Measurements from ENCODE around the gene GLDN. TPM values are rescaled to one million over a fixed set of nuclear protein-coding genes. Genes with fewer than 3 reads are reported as not detected.

Gene GLDN
- total and polyA plus RNA-seq, 2 of the 8 experiments (the other 6 are each of a cell fraction or from before 2014, with no cell fraction given) = 0.24 to 0.50 TPM

GRCh38 chr15:51356983-51357382, 15.5 kb downstream of the GLDN start:
- Histone ChIP-seq H4K91ac (replicated peaks; ENCODE audit: insufficient read length, low read length) (no peak overlapping the region), H2AK5ac (ENCODE audit: low read depth, low read length) (no peak overlapping the region), H2BK15ac (ENCODE audit: low read length) (no peak overlapping the region), H3K4ac (replicated peaks; ENCODE audit: insufficient read length, low read depth, low read length) (no peak overlapping the region), H2BK120ac (replicated peaks; ENCODE audit: low read depth, low read length) (no peak overlapping the region), H4K5ac (ENCODE audit: insufficient read length, low read depth, low read length) (no peak overlapping the region), H3K27ac (ENCODE audit: low read depth, low read length) (no peak overlapping the region), H3K79me1 (ENCODE audit: low read depth, low read length) (no peaks in the 10 kb centered on the region), H3K79me2 (ENCODE audit: control insufficient read depth in 1 of 2, insufficient read depth in 2 of 2, low read length in 2 of 2) (no peaks in the 10 kb centered on the region), H3K23me2 (ENCODE audit: low read depth, low read length) (no peaks in the 10 kb centered on the region), H2BK12ac (ENCODE audit: low read depth, low read length) (no peak overlapping the region), H3K56ac (replicated peaks; ENCODE audit: insufficient read length, low read depth, low read length) (no peak overlapping the region), H3K4me1 (replicated peaks in 1 of 4; ENCODE audit: control insufficient read depth in 3 of 4, insufficient read depth in 4 of 4, low read length in 3 of 4) (no peaks in the 10 kb centered on the region), H3K18ac (ENCODE audit: extremely low read depth, low read length) (no peak overlapping the region), H3K9ac (replicated peaks in 1 of 4; ENCODE audit: extremely low read depth in 1 of 4, low read depth in 3 of 4, low read length in 3 of 4) (no peak overlapping the region), H3K27me3 (replicated peaks in 1 of 4; ENCODE audit: control insufficient read depth in 3 of 4, extremely low read depth in 1 of 4, insufficient read depth in 3 of 4, low read length in 3 of 4) (no peaks in the 10 kb centered on the region), H3K9me3 (ENCODE audit: insufficient read depth in 2 of 2, low read depth in 1 of 2, low read length in 1 of 2) (no peaks in the 10 kb centered on the region), H3K4me3 (ENCODE audit: extremely low read depth in 1 of 4, insufficient read depth in 2 of 4, low read depth in 3 of 4, low read length in 4 of 4) (no peak overlapping the region), H3K23ac (ENCODE audit: insufficient read length) (no peak overlapping the region), H3K4me2 (ENCODE audit: insufficient read depth in 1 of 2, low read depth in 2 of 2, low read length in 2 of 2) (no peak overlapping the region), H2BK5ac (ENCODE audit: low read depth, low read length) (no peak overlapping the region), H3K14ac (ENCODE audit: insufficient read length) (no peak overlapping the region), H2AFZ (ENCODE audit: low read length) (no peak overlapping the region), H2BK20ac (ENCODE audit: low read length) (no peak overlapping the region), H4K8ac (ENCODE audit: extremely low read depth, insufficient read depth, low read length) (no peak overlapping the region), H3K36me3 (ENCODE audit: control insufficient read depth in 2 of 4, insufficient read depth in 4 of 4, low read length in 3 of 4) (no peaks in the 10 kb centered on the region), H4K20me1 (replicated peaks in 1 of 2; ENCODE audit: control insufficient read depth in 1 of 2, insufficient read depth in 2 of 2, low read length in 2 of 2) (no peaks in the 10 kb centered on the region)
- DNase-seq (ENCODE audit: low read depth in 1 of 2, low spot score in 2 of 2) (no peak), FAIRE-seq (no peak)
- ChIA-PET CTCF (ENCODE audit: partially characterized antibody) (no interaction called here), POLR2A (ENCODE audit: partially characterized antibody) (no interaction called here)
- 96% methylated on average over 6 of the region's 6 CpGs; no CpG with 5 or more reads in 1 of the 2 experiments for WGBS, 2 experiments (ENCODE audit: extremely low coverage in 1 of 2, insufficient coverage in 1 of 2, insufficient read length in 1 of 2, insufficient replicate concordance in 2 of 2, low coverage in 1 of 2, low lambda C conversion rate in 2 of 2, missing lambda C conversion rate in 1 of 2)
- no peak for TF ChIP-seq CHD2 (IDR thresholded peaks at IDR 0.05; ENCODE audit: low read length)
- no peak for TF ChIP-seq RXRA (IDR thresholded peaks at IDR 0.05; ENCODE audit: insufficient read depth, low read depth, low read length)
- TF ChIP-seq FOSL1 (IDR thresholded peaks at IDR 0.05; ENCODE audit: insufficient read depth, low read depth, low read length) = no peak
- TF ChIP-seq SIN3A (conservative IDR thresholded peaks at IDR 0.05 in 1 of 2, IDR thresholded peaks at IDR 0.05 in 1 of 2; ENCODE audit: low read depth in 1 of 2, low read length in 2 of 2) = no peak
- no peak for TF ChIP-seq SUZ12 (IDR thresholded peaks at IDR 0.05; ENCODE audit: low read length)
- no peak for TF ChIP-seq E2F6 (IDR thresholded peaks at IDR 0.05)
- no peak for TF ChIP-seq BCL11A (IDR thresholded peaks at IDR 0.05; ENCODE audit: low read depth in 2 of 2, low read length in 2 of 2)
- no peak for TF ChIP-seq RBBP5 (IDR thresholded peaks at IDR 0.05; ENCODE audit: borderline replicate concordance, low read depth, low read length)
- no peak for TF ChIP-seq SIRT6 (IDR thresholded peaks at IDR 0.05; ENCODE audit: low read length)
- TF ChIP-seq SAP30 (IDR thresholded peaks at IDR 0.05; ENCODE audit: insufficient read depth, insufficient replicate concordance, low read length) = no peak
- no peak for TF ChIP-seq ATF2 (IDR thresholded peaks at IDR 0.05; ENCODE audit: low read length)
- no peak for TF ChIP-seq TEAD4 (IDR thresholded peaks at IDR 0.05; ENCODE audit: low read depth, low read length)
